Fibroblast of the aortic adventitia (primary cell): ENCODE measurements around the gene RNASEH2C. TPM values are rescaled to one million over a fixed set of nuclear protein-coding genes. Genes with fewer than 3 reads are reported as not detected.
A peak's percentile ranks its signal among the peaks of the same experiment; 100 is the strongest.

Experiments
- DNase-seq: peaks from one replicate; pipeline ENCODE4 v3.0.0-alpha.2; 2010; ENCODE audit warnings: low read depth
- H3K4me3 ChIP-seq: 2 replicates; pipeline ENCODE4 v1.5.1; 2011; ENCODE audit warnings: low read depth, mild to moderate bottlenecking, control low read depth, low read length, moderate library complexity
- total RNA-seq: library from RNA; depleted of rRNA; stranded (reverse); fragments of >200 nt; gene quantifications from 2 replicates; pipeline ENCODE4 v1.2.3, GENCODE V29; 2012; ENCODE audit warnings: low replicate concordance
- TF ChIP-seq, protein P1 (sequence below): IDR thresholded peaks from 2 replicates; pipeline ENCODE4 v1.5.1; 2011; ENCODE audit warnings: mild to moderate bottlenecking, low read length, control low read depth, inconsistent platforms; ENCODE audit not compliant: insufficient read depth

RNASEH2C gene
- total RNA-seq, 1 donor, result 44.6 TPM

GRCh38 chr11:65701686-65702085 lies 18.9 kb downstream of the RNASEH2C start:
- no peak for DNase-seq
- no peak overlapping the region for H3K4me3 ChIP-seq
- TF ChIP-seq, protein P1, sequence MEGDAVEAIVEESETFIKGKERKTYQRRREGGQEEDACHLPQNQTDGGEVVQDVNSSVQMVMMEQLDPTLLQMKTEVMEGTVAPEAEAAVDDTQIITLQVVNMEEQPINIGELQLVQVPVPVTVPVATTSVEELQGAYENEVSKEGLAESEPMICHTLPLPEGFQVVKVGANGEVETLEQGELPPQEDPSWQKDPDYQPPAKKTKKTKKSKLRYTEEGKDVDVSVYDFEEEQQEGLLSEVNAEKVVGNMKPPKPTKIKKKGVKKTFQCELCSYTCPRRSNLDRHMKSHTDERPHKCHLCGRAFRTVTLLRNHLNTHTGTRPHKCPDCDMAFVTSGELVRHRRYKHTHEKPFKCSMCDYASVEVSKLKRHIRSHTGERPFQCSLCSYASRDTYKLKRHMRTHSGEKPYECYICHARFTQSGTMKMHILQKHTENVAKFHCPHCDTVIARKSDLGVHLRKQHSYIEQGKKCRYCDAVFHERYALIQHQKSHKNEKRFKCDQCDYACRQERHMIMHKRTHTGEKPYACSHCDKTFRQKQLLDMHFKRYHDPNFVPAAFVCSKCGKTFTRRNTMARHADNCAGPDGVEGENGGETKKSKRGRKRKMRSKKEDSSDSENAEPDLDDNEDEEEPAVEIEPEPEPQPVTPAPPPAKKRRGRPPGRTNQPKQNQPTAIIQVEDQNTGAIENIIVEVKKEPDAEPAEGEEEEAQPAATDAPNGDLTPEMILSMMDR, result no peak

GRCh38 chr11:65700399-65700798 lies 20.2 kb downstream of the RNASEH2C start:
- TF ChIP-seq, protein P1, result no peak
- DNase-seq, result no peak
- no peak overlapping the region for H3K4me3 ChIP-seq

DNA sequence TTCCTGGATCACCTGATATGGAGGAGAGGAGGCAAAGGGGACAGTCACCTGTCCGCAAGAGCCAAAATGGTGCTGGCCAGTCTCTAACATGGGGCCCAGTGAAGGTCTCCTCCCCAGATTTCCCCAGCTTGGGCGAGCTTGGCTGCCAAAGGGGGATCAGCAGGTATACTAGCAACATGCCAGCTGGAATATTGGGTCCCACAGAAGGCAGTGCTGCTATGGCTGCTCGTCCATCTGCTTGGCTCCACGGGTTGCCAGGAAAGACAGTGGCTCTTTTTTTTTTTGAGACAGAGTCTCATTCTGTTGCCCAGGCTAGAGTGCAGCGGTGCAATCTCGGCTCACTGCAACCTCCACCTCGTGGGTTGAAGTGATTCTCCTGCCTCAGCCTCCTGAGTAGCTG lies 21.3 kb downstream of the RNASEH2C start:
- TF ChIP-seq, protein P1, result no peak
- no peak overlapping the region for H3K4me3 ChIP-seq
- DNase-seq, result no peak

- no peak overlapping the region for H3K4me3 ChIP-seq
- no peak for DNase-seq
- TF ChIP-seq, protein P1, result no peak
Observed at GRCh38 chr11:65698205-65698604, 22.4 kb downstream of the RNASEH2C start.

GRCh38 chr11:65696802-65697552 lies 23.6 kb downstream of the RNASEH2C start:
- TF ChIP-seq, protein P1, result no peak
- no peak for DNase-seq
- no peak overlapping the region for H3K4me3 ChIP-seq

GRCh38 chr11:65695459-65696241 lies 24.9 kb downstream of the RNASEH2C start:
- TF ChIP-seq, protein P1, result no peak
- peak; percentile 32 for DNase-seq
- H3K4me3 ChIP-seq, result no peak overlapping the region
